HAP-1 (cell line): Measurements from ENCODE around the gene ZNF536.

Experiments used
- DNase-seq, 2 experiments: peaks; one replicate each; pipeline ENCODE4 v3.0.0-alpha.2; 2016 to 2020; ENCODE audit warnings: low spot score in 2 of 2
- H3K27me3 ChIP-seq: fragments of 250-450 bp; sonication (Bioruptor Pico); 2 replicates; pipeline ENCODE4 v1.5.1; 2020; ENCODE audit warnings: low read depth, mild to moderate bottlenecking, moderate library complexity
- H3K36me3 ChIP-seq: fragments of 250-450 bp; sonication (Bioruptor Pico); replicated peaks from 2 replicates; pipeline ENCODE4 v1.5.1; 2020; ENCODE audit warnings: mild to moderate bottlenecking
- H3K4me1 ChIP-seq: fragments of 250-450 bp; sonication (Bioruptor Pico); 2 replicates; pipeline ENCODE4 v1.5.1; 2020; ENCODE audit warnings: mild to moderate bottlenecking
- H3K4me3 ChIP-seq: fragments of 250-450 bp; sonication (Bioruptor Pico); 2 replicates; pipeline ENCODE4 v1.5.1; 2020; ENCODE audit warnings: mild to moderate bottlenecking, moderate library complexity
- H3K9me3 ChIP-seq: fragments of 250-450 bp; sonication (Bioruptor Pico); 2 replicates; pipeline ENCODE4 v1.5.1; 2020; ENCODE audit warnings: mild to moderate bottlenecking, moderate library complexity
- in situ Hi-C: fragments of 300-500 bp; cut with MboI; formaldehyde crosslinking; loops from 3 replicates; pipeline ENCODE4 v1.14.3; 2020; ENCODE audit warnings: low sequenced_read_pairs, inconsistent platforms, mixed read lengths

Gene ZNF536

GRCh38 chr19:30376826-30377425 lies 4.7 kb downstream of the ZNF536 start:
- Histone ChIP-seq H3K4me1 (peaks cover 18% of the 10 kb centered on the region), H3K4me3 (no peak overlapping the region), H3K36me3 (no peaks in the 10 kb centered on the region), H3K9me3 (no peaks in the 10 kb centered on the region), H3K27me3 (no peaks in the 10 kb centered on the region)
- DNase-seq: no peak
- in situ Hi-C loops: no loop called here

GRCh38 chr19:30378701-30379100 lies 6.5 kb downstream of the ZNF536 start:
- H3K36me3 ChIP-seq: no peaks in the 10 kb centered on the region

GRCh38 chr19:30379841-30380610 lies 7.8 kb downstream of the ZNF536 start:
- no peaks in the 10 kb centered on the region for H3K27me3 ChIP-seq
- no peaks in the 10 kb centered on the region for H3K4me1 ChIP-seq
- DNase-seq: no peak
- no peaks in the 10 kb centered on the region for H3K36me3 ChIP-seq
- H3K4me3 ChIP-seq: no peak overlapping the region
- in situ Hi-C loops: no loop called here
- H3K9me3 ChIP-seq: no peaks in the 10 kb centered on the region

More at GRCh38 chr19:30378701-30379100, 6.5 kb downstream of the ZNF536 start:
- H3K9me3 ChIP-seq: no peaks in the 10 kb centered on the region
- no peaks in the 10 kb centered on the region for H3K27me3 ChIP-seq
- H3K4me1 ChIP-seq: peaks cover 8% of the 10 kb centered on the region
- H3K4me3 ChIP-seq: no peak overlapping the region
- in situ Hi-C loops: no loop called here
- DNase-seq: no peak

GRCh38 chr19:30381366-30381765 lies 9.2 kb downstream of the ZNF536 start:
- H3K4me1 ChIP-seq: no peaks in the 10 kb centered on the region
- no peaks in the 10 kb centered on the region for H3K36me3 ChIP-seq
- no peaks in the 10 kb centered on the region for H3K9me3 ChIP-seq

GRCh38 chr19:30385174-30385573 lies 13.0 kb downstream of the ZNF536 start:
- no peaks in the 10 kb centered on the region for H3K4me1 ChIP-seq

More at GRCh38 chr19:30381366-30381765, 9.2 kb downstream of the ZNF536 start:
- Histone ChIP-seq H3K27me3 (no peaks in the 10 kb centered on the region), H3K4me3 (no peak overlapping the region)
- in situ Hi-C loops: no loop called here
- DNase-seq: no peak

GRCh38 chr19:30385666-30386065 lies 13.5 kb downstream of the ZNF536 start:
- in situ Hi-C loops: no loop called here
- H3K27me3 ChIP-seq: no peaks in the 10 kb centered on the region
- no peaks in the 10 kb centered on the region for H3K9me3 ChIP-seq
- no peaks in the 10 kb centered on the region for H3K36me3 ChIP-seq
- no peak for DNase-seq
- H3K4me3 ChIP-seq: no peak overlapping the region
- H3K4me1 ChIP-seq: no peaks in the 10 kb centered on the region

More at GRCh38 chr19:30385174-30385573, 13.0 kb downstream of the ZNF536 start:
- no peak for DNase-seq
- Histone ChIP-seq H3K9me3 (no peaks in the 10 kb centered on the region), H3K27me3 (no peaks in the 10 kb centered on the region), H3K4me3 (no peak overlapping the region), H3K36me3 (no peaks in the 10 kb centered on the region)
- in situ Hi-C loops: no loop called here

- in situ Hi-C loops: no loop called here
- no peak overlapping the region for H3K4me3 ChIP-seq
- no peak for DNase-seq
- H3K27me3 ChIP-seq: no peaks in the 10 kb centered on the region
- H3K9me3 ChIP-seq: no peaks in the 10 kb centered on the region
- H3K4me1 ChIP-seq: peaks cover 9% of the 10 kb centered on the region
- no peaks in the 10 kb centered on the region for H3K36me3 ChIP-seq
Observed at GRCh38 chr19:30386551-30387143, 14.5 kb downstream of the ZNF536 start.

- Histone ChIP-seq H3K9me3 (no peaks in the 10 kb centered on the region), H3K27me3 (no peaks in the 10 kb centered on the region), H3K36me3 (no peaks in the 10 kb centered on the region), H3K4me1 (peaks cover 18% of the 10 kb centered on the region), H3K4me3 (no peak overlapping the region)
- in situ Hi-C loops: no loop called here
- no peak for DNase-seq
Observed at GRCh38 chr19:30387311-30388115, 15.3 kb downstream of the ZNF536 start.

GRCh38 chr19:30388327-30388726 lies 16.1 kb downstream of the ZNF536 start:
- Histone ChIP-seq H3K4me1 (peaks cover 20% of the 10 kb centered on the region), H3K4me3 (no peak overlapping the region), H3K9me3 (no peaks in the 10 kb centered on the region), H3K27me3 (no peaks in the 10 kb centered on the region), H3K36me3 (no peaks in the 10 kb centered on the region)
- in situ Hi-C loops: no loop called here
- DNase-seq: no peak

- H3K4me3 ChIP-seq: no peak overlapping the region
- DNase-seq: no peak
- H3K27me3 ChIP-seq: no peaks in the 10 kb centered on the region
- in situ Hi-C loops: no loop called here
- no peaks in the 10 kb centered on the region for H3K9me3 ChIP-seq
- peaks cover 20% of the 10 kb centered on the region for H3K4me1 ChIP-seq
- H3K36me3 ChIP-seq: no peaks in the 10 kb centered on the region
Observed at GRCh38 chr19:30388819-30389218, 16.6 kb downstream of the ZNF536 start.

GRCh38 chr19:30390356-30390988 lies 18.3 kb downstream of the ZNF536 start:
- Histone ChIP-seq H3K4me1 (peaks cover 28% of the 10 kb centered on the region), H3K36me3 (no peaks in the 10 kb centered on the region), H3K9me3 (no peaks in the 10 kb centered on the region), H3K4me3 (no peak overlapping the region), H3K27me3 (no peaks in the 10 kb centered on the region)
- DNase-seq: no peak
- in situ Hi-C loops: no loop called here

- Histone ChIP-seq H3K9me3 (no peaks in the 10 kb centered on the region), H3K4me1 (peaks cover 28% of the 10 kb centered on the region), H3K36me3 (no peaks in the 10 kb centered on the region), H3K4me3 (no peak overlapping the region), H3K27me3 (no peaks in the 10 kb centered on the region)
- in situ Hi-C loops: no loop called here
- no peak for DNase-seq
Observed at GRCh38 chr19:30391052-30391451, 18.9 kb downstream of the ZNF536 start.
